ENCODE data around the gene HAX1.

The HAX1 gene

GRCh38 chr1:154240294-154240833, 32.1 kb upstream of the HAX1 start:
- DNase-seq = no peak
- H2AFZ ChIP-seq (ENCODE audit: low read length) = no peak overlapping the region
- H3K9ac ChIP-seq (ENCODE audit: low read length) = no peak overlapping the region
- H4K20me1 ChIP-seq (ENCODE audit: insufficient read depth, low read length) = 0 out of 2 replicates have a peak, but pooled peaks cover 16% of the 10 kb centered on the region
- no peaks in the 10 kb centered on the region for H3K27me3 ChIP-seq (replicated peaks; ENCODE audit: insufficient read depth, low read length)
- H3K9me3 ChIP-seq (replicated peaks; ENCODE audit: insufficient read depth, low read length) = no peaks in the 10 kb centered on the region
- no peak overlapping the region for H3K4me2 ChIP-seq (ENCODE audit: low read depth, low read length)
- H3K27ac ChIP-seq (ENCODE audit: low read length) = 0 out of 2 replicates have a peak overlapping the region, but pooled peaks have one; percentile 0
- H3F3A ChIP-seq (ENCODE audit: insufficient read depth, low read length) = peaks cover 5% of the 10 kb centered on the region; the same call in 1 of the 2 replicates
- no peaks in the 10 kb centered on the region for H3K9me2 ChIP-seq (replicated peaks; ENCODE audit: insufficient read depth, low read length)
- no peak for TF ChIP-seq EZH2phosphoT487 (IDR thresholded peaks at IDR 0.05; ENCODE audit: low read length)
- no peak for TF ChIP-seq EZH2 (optimal IDR thresholded peaks at IDR 0.05; ENCODE audit: low read depth, low read length)
- no peak for TF ChIP-seq CTCF (IDR thresholded peaks at IDR 0.05; ENCODE audit: low read length)
- H3K79me2 ChIP-seq (ENCODE audit: low read length) = peaks cover 84% of the 10 kb centered on the region
- H3K4me3 ChIP-seq (ENCODE audit: low read length) = no peak overlapping the region
- H3K36me3 ChIP-seq (replicated peaks; ENCODE audit: insufficient read depth, low read length) = peaks cover 47% of the 10 kb centered on the region
- H3K4me1 ChIP-seq (ENCODE audit: low read length) = no peaks in the 10 kb centered on the region

DNA sequence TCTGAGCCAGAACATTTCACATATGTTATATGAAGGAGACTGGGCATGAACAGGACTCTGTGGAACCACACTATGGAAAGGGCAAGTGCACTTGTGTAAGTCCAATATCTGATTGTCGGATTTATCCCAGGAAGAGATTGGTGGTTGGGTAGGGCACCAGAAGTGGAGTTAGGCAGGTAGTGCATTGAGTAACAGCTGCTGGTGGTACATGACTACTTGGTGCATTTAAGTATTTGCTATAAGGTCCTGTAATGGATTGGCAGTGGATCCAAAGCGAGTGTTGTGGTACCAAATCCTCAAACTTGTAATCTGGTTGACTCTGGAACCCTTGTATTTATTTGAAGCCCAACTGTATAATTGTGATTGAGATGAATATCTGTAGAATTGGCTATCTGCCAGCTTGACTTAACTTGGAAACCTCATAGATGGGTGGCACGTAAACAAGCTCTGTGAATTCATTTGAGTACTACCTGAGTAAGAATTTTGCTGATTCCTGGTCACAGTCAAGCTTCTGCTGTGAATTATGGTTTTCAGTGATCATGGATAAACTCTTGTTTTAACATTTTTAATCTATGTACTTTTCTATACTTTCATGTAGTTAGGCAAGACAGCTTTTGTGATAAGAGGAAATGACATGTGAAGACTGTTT, 30.6 kb upstream of the HAX1 start:
- Histone ChIP-seq H3K27ac (ENCODE audit: low read length) (no peak overlapping the region), H3K9me2 (replicated peaks; ENCODE audit: insufficient read depth, low read length) (no peaks in the 10 kb centered on the region), H3K9me3 (replicated peaks; ENCODE audit: insufficient read depth, low read length) (no peaks in the 10 kb centered on the region), H3F3A (ENCODE audit: insufficient read depth, low read length) (peaks cover 5% of the 10 kb centered on the region; the same call in 1 of the 2 replicates), H4K20me1 (ENCODE audit: insufficient read depth, low read length) (0 out of 2 replicates have a peak, but pooled peaks cover 16% of the 10 kb centered on the region), H3K36me3 (replicated peaks; ENCODE audit: insufficient read depth, low read length) (peaks cover 35% of the 10 kb centered on the region), H3K9ac (ENCODE audit: low read length) (no peak overlapping the region), H2AFZ (ENCODE audit: low read length) (no peak overlapping the region), H3K4me2 (ENCODE audit: low read depth, low read length) (no peak overlapping the region), H3K27me3 (replicated peaks; ENCODE audit: insufficient read depth, low read length) (no peaks in the 10 kb centered on the region), H3K79me2 (ENCODE audit: low read length) (peaks cover 81% of the 10 kb centered on the region), H3K4me3 (ENCODE audit: low read length) (no peak overlapping the region), H3K4me1 (ENCODE audit: low read length) (no peaks in the 10 kb centered on the region)
- TF ChIP-seq EZH2phosphoT487 (IDR thresholded peaks at IDR 0.05; ENCODE audit: low read length) = no peak
- TF ChIP-seq EZH2 (optimal IDR thresholded peaks at IDR 0.05; ENCODE audit: low read depth, low read length) = no peak
- no peak for TF ChIP-seq CTCF (IDR thresholded peaks at IDR 0.05; ENCODE audit: low read length)
- DNase-seq = no peak

DNA sequence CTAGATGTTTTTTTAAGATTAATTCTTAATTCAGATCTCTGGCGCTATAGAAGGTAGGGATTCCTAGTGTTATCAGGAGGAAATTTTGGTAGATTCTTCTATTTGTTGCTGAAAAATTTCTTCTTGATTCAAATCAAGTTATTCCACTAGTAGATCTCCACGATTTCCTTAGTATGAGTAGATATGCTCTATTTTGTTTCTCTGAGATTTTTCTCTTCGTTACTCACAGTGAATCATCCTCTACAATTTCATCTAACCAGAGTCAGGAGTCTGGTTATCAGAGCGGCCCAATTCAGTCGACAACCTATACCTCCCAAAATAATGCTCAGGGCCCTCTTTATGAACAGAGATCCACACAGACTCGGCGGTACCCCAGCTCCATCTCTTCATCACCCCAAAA, 18.8 kb upstream of the HAX1 start:
- 0 out of 2 replicates have a peak, but pooled peaks cover 10% of the 10 kb centered on the region for H4K20me1 ChIP-seq (ENCODE audit: insufficient read depth, low read length)
- no peaks in the 10 kb centered on the region for H3K9me2 ChIP-seq (replicated peaks; ENCODE audit: insufficient read depth, low read length)
- H3K79me2 ChIP-seq (ENCODE audit: low read length) = peaks cover 53% of the 10 kb centered on the region
- peaks cover 76% of the 10 kb centered on the region for H3K36me3 ChIP-seq (replicated peaks; ENCODE audit: insufficient read depth, low read length)
- H3K27me3 ChIP-seq (replicated peaks; ENCODE audit: insufficient read depth, low read length) = no peaks in the 10 kb centered on the region
- no peaks in the 10 kb centered on the region for H3K4me1 ChIP-seq (ENCODE audit: low read length)
- no peak for DNase-seq
- no peak overlapping the region for H3K4me2 ChIP-seq (ENCODE audit: low read depth, low read length)
- H2AFZ ChIP-seq (ENCODE audit: low read length) = no peak overlapping the region
- H3F3A ChIP-seq (ENCODE audit: insufficient read depth, low read length) = 0 out of 2 replicates have a peak, but pooled peaks cover 6% of the 10 kb centered on the region
- no peak overlapping the region for H3K4me3 ChIP-seq (ENCODE audit: low read length)
- H3K27ac ChIP-seq (ENCODE audit: low read length) = no peak overlapping the region
- no peak overlapping the region for H3K9ac ChIP-seq (ENCODE audit: low read length)
- no peak for TF ChIP-seq EZH2phosphoT487 (IDR thresholded peaks at IDR 0.05; ENCODE audit: low read length)
- TF ChIP-seq EZH2 (optimal IDR thresholded peaks at IDR 0.05; ENCODE audit: low read depth, low read length) = no peak
- TF ChIP-seq CTCF (IDR thresholded peaks at IDR 0.05; ENCODE audit: low read length) = no peak
- no peaks in the 10 kb centered on the region for H3K9me3 ChIP-seq (replicated peaks; ENCODE audit: insufficient read depth, low read length)

Measured in MM.1S (cell line).